Iris pigment epithelial cell (primary cell): ENCODE measurements around the gene XAGE2.
"Not testable (repeated sequence)": the region's sequence is repeated elsewhere in the genome, so short reads cannot be mapped to it uniquely, and the experiment has no call there.

Source experiments
- DNase-seq: peaks from one replicate; pipeline ENCODE4 v3.0.0-alpha.2; 2011; ENCODE audit warnings: low read depth

XAGE2 gene, protein sequence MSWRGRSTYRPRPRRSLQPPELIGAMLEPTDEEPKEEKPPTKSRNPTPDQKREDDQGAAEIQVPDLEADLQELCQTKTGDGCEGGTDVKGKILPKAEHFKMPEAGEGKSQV

GRCh38 chrX:52368368-52369055 is at the start of gene XAGE2:
Gene XAGE2, plus strand, starts transcription at chrX:52369021. Its CDS starts 994 bp downstream, at chrX:52370015.
- DNase-seq, result no peak

- no peak for DNase-seq
Observed at GRCh38 chrX:52337410-52337809, 31.4 kb upstream of the XAGE2 start.

DNA sequence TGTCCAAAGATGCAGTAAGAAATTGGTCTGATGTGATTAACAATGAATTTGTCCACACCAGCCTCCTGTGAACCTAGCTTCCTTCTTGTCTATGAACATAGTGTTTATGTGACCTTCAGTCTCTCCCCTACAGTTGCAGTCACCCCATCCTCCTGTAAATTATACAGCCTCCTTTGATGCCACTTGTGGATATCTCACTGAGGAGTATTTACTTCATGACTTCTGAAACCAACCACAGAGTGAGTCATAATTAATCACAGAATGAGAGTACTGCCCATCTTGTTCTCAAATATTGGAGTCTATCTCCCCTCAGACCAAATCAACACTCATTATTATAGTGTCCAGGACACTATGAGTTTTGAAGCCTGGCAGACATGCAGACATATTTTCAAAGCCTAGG is 27.3 kb upstream of the XAGE2 start:
- peak; percentile 8 for DNase-seq

GRCh38 chrX:52343131-52343530 is 25.7 kb upstream of the XAGE2 start:
- not testable (repeated sequence) for DNase-seq

DNA sequence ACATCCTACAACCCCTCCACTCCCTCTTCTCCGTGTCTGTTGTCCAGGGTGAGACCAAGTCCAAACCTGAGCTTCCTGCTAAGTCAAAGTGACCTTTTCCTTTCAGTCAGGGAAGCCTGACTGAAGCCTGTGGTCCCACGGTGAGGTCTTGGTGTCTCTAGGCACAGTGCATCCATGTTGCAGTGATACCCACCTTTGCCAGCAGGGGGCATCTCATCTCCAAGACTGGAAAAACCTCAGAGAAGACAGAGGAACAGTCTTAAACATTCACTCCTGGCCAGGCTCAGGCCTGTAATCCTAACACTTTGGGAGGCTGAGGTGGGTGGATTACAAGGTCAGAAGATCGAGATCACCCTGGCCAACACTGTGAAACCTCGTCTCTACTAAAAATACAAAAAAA is 23.4 kb upstream of the XAGE2 start:
- peak; percentile 43 for DNase-seq

DNA sequence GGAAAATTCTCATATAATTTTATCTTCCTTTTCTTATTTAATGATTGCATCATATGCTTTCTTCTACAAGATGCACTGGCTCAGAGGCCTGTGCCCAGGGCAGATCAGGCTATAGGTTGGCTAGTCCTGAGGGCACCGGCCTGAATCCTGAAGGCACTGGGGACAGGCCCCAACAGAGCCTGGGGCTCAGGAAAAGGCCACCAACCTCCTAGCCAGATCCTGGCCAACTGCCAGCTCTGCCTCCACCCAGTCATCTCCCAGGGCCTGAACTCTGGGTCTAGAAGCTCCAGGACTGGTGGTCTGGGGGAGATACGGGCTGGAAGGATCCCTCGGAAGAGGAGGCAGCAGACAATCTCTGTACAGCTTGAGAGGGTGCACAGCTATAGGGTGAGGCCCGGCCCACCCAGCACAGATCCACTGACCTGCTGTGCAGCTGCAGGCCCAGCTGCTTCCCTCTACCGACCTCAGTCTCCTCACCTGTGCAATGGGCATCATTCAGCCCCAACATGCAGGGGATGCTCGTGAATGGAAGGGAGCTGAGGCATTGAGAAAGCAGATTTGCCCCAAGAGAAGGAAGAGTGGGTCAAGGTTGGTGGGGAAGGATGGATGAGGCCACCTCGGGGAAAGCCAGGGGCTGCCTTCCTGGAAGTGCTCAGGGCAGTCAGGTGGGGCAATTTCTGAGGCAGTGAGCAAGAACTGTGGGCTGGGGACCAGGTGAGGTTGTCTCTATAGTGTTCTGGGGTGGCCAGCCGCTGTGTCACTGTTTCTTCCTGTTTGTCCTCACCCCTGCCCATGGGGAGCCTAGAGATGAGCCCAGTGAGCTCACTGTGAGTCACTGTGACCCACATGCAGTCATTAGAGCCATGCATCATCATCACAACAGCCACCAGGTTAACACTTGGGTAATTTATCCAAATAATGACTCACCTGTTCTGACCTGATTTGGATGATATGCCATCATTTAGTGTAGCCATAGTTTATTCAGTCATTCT is 22.4 kb upstream of the XAGE2 start:
- no peak for DNase-seq

GRCh38 chrX:52349681-52350080 is 19.1 kb upstream of the XAGE2 start:
- no peak for DNase-seq

GRCh38 chrX:52352551-52352950 is 16.3 kb upstream of the XAGE2 start:
- no peak for DNase-seq

DNA sequence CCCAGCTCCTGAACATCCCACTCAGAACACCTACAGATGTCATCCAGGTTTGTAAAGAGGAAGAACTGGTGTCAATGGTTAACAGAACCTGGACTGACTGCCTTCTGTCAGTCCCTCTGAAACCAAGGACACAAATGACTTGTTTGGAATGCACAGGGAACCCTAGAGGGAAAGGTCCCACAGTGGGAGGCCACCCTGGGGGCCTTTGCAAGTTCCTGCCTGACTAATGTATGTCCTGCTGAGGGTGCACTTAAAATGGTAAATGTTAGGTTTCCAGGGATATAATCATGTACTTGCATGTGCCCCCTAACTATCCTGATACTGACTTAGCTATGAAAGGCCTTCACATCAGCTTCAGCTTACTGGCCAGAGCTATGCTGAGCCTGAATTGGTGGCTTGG is 15.0 kb upstream of the XAGE2 start:
- no peak for DNase-seq

DNA sequence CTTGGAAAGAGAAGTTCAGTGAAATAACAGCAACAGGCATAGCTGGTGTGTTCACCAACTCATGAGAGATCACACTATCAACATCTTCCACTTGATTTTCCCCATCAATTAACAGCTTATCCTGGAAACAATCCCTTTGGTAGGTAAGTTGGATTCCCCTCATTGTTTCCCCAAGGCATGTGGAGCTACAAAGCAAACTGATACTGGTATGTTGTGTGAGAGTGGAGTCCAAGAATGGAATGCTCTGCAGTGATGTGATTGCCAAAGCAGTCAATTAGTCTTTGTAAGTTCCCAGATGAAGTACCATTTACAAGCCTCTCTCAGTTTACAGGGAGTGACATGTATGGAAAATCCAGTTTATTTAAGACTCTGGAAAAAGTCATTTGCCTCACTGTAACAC is 13.7 kb upstream of the XAGE2 start:
- DNase-seq, result no peak

- DNase-seq, result peak; percentile 5
Observed at GRCh38 chrX:52359614-52360232, 9.1 kb upstream of the XAGE2 start.

DNA sequence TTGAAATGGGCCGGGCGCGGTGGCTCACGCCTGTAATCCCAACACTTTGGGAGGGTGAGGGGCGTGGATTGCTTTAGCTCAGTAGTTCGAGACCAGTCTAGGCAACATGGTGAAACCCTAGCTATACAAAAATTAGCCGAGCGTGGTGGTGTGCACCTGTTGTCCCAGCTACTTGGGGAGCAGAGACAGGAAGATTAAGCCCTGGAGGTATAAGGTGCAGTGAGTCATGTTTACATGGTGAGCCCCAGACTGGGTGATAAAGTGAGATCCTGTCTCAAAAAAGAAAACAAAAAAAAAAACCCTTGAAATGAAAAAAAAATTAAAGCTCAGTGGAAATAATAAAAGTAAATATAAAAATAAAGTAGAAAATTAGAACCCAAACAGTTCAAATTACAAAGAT is 6.9 kb upstream of the XAGE2 start:
- no peak for DNase-seq

GRCh38 chrX:52363247-52363883 is 5.5 kb upstream of the XAGE2 start:
- DNase-seq, result peak; percentile 16

DNA sequence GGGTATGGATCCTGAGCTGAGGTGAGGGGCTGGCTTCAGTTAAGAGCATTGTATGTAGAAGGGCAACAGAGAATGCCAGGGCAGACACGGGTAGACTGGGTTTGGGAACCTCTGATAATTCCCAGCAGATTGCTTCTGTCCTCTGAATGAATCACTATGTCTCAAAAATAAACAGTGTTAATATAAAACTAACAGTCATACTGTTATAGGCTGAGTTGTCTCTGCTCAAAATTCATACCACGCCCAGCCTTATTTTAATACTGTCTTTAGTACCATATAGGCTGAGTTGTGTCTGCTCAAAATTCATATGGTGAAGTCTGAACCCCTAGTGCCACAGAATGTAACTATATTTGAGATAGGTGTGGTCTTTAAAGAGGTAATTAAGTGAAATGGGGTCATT is 10.0 kb downstream of the XAGE2 start:
- DNase-seq, result no peak

DNA sequence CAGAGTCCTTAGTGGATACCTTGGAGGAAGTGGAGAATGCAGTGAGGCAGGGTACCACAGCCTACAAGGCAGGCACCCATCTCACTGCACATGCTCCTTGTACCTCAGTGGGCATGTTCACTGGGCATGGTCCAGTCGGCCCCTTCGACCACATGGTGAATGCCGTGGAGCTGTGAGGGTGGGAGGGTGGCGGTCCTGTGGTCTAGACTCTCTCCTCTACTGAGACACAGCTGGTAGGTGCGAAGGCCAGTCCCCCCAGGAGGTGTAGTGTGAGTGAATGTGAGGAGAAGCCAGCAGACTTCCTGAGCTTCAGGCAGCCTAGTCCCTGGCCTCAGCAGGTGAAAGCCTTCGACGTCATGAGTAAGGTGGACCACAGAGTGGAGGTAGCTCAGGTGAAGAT is 12.2 kb downstream of the XAGE2 start:
- no peak for DNase-seq

DNA sequence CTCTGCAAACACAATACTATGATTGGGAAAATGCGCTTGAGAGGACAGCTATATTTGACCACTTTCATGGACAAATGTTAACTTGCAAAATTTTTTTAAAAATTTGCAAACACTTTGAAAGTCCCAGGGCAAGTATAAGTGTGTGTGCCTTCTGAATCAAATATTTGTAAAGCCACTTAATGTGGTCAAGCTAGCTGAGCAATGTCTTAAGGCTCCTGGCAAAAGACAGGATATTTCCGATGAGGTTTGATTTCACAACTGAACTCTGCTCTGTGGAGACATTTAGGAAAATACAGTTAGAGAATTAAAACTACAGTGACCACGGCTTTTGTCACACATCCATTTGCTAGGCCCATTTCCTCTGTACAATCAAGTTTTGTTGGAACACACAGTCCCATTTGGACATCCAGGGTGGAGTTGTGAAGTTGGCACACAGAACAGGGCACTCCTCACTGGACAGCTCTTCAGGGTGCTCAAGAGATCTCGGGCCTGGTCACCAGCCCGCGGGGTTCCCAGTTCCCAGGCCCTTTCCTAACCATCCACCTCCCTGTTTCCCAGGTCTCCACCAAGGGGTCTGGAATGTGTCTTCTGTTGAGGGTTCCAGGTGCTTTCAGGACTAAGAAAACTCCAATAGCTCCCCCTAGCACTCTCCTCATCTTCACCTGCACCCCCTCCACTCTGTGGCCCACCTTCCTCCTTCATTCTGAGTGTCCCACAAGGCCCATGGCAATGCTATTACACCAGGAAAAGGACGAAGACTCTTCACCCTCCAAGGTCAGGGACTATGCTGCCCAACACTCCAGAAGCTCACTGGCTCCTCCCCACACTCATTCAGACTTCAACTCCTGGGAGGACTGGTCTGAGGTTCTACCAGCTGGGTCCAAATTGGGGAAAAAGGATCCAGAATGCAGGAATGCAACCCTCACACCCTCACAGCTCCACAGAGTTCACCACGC is 41.9 kb downstream of the XAGE2 start:
- no peak for DNase-seq

DNA sequence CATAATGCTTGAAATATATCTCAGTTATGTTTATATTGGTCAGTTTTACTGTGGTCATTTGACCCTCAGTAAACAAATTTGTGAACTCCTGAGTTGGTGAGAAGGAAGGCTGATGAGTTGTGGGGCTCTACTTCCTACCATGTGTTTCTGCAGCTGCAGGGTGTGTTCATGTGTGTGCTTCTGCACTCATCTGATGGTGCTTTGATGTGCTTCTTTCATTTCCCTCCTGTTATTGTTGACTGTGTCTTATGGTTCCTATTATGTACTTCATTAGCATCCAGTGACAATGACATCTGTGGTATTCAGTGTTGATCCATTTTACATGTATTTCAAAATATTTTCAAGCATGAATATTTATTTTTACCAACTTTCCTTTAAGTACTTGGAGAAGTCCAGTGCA is 46.5 kb downstream of the XAGE2 start:
- no peak for DNase-seq

DNA sequence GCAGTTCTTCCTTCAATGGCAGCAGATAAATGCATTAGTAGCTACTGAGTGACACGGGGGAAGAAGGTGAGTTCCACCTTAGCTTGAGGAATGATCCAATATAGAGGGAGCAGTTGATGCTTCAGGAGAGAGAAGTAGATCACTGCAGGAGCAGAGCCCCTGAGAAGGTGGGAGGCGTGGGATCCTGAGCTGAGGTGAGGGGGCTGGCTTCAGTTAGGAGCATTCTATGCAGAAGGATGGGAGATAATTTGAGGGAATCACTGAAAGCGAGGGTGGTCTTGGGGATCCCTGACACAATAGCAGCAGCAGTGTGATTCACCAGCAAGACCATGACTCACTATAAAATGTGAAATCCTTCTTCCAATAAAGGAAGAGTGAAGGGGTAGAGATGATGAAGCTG is 48.0 kb downstream of the XAGE2 start:
- DNase-seq, result no peak

DNA sequence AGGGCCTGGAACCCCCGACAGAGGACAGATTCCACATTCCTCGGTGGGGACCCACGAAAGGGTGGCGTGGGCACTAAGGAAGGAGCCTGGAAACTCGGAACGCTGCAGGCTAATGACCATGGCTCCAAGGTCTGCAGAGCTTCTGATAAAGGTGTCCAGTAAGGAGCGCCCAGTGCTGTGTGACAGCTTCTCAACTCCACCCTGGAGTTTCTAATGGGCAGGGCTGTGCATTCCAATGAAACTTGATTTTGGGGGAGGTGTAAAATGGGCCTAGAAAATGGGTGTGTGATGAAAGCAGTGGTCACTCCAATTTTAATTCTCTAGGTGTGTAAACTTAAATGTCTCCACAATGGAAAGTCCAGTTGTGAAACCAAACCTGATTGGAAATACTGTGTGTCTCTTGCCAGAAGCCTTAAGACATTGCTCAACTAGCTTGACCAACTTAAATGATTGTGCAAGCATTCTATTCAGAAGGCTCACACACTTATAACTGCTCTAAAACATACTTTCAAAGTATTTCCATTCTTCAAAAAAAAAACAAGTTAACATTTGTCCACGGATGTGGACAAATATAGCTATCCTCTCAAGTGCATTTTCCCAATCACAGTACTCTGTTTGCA is 52.1 kb downstream of the XAGE2 start:
- peak; percentile 82 for DNase-seq

DNA sequence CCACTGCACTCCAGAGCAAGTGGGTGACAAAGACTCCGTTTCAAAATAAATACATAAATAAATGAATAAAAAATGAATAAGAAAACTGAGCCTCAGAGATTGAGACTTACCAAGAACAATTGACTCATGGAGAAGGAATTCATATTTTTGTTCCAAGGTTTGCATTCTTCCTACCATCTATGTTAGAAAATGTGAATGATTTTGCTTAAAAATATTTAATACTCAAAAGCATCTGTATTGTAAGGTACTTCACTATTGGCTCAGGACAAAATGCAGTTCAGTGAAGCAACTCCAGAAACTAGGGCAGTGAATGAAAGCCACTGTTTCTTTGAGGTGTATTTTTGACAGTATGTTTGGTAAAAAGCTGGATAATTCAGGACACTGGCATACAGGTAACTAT is 54.1 kb downstream of the XAGE2 start:
- DNase-seq, result peak; percentile 84
